ENCODE data around the gene SMC5.

DNA sequence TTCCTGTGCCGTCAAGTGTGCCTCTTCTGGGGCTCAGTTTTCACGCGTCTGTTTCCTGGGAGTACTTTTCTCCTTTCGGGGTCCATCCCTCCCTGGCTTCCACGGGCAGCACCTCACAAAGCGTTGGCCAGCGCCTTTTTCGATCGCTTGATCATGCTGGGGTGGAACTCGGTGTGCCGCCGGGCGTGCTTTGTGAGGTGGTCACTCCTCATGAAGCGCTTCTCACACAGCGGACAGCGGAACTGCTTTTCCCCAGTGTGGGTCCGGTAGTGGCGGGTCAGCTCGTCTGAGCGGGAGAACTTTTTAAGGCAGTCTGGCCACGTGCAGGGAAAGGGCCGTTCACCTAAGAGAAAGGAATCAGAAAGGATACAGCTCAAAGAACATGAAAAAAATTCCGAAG is 128.9 kb downstream of the SMC5 start:
- TF ChIP-seq, protein P1, sequence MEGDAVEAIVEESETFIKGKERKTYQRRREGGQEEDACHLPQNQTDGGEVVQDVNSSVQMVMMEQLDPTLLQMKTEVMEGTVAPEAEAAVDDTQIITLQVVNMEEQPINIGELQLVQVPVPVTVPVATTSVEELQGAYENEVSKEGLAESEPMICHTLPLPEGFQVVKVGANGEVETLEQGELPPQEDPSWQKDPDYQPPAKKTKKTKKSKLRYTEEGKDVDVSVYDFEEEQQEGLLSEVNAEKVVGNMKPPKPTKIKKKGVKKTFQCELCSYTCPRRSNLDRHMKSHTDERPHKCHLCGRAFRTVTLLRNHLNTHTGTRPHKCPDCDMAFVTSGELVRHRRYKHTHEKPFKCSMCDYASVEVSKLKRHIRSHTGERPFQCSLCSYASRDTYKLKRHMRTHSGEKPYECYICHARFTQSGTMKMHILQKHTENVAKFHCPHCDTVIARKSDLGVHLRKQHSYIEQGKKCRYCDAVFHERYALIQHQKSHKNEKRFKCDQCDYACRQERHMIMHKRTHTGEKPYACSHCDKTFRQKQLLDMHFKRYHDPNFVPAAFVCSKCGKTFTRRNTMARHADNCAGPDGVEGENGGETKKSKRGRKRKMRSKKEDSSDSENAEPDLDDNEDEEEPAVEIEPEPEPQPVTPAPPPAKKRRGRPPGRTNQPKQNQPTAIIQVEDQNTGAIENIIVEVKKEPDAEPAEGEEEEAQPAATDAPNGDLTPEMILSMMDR (conservative IDR thresholded peaks at IDR 0.05 in 1 of 2, IDR thresholded peaks at IDR 0.05 in 1 of 2; ENCODE audit: extremely low read depth in 1 of 2, insufficient read depth in 1 of 2, low read depth in 1 of 2, low read length in 2 of 2): no peak
- TF ChIP-seq EZH2 (IDR thresholded peaks at IDR 0.05; ENCODE audit: borderline replicate concordance, low read length): no peak

Data from mammary epithelial cell (primary cell).